CD14-positive monocyte (primary cell): ENCODE data around the gene IMMP2L. TPM values are rescaled to one million over a fixed set of nuclear protein-coding genes. Genes with fewer than 3 reads are reported as not detected.

Experiments
- DNase-seq, 3 donors: peaks; one replicate each; pipeline ENCODE4 v3.0.0-alpha.2; 2011 to 2022
- H2AFZ ChIP-seq: 2 replicates; pipeline ENCODE4 v1.6.0; 2012; ENCODE audit warnings: mild to moderate bottlenecking, low read depth, low read length, inconsistent platforms; ENCODE audit not compliant: insufficient read depth, poor library complexity, severe bottlenecking
- H3K27ac ChIP-seq, 2 donors: 1 replicate in 1 of 2; 2 replicates in 1 of 2; pipeline ENCODE4 v1.5.1; 2012 to 2013; ENCODE audit warnings: low read length in 2 of 2, control low read depth in 1 of 2, inconsistent platforms in 1 of 2, low read depth in 1 of 2, mild to moderate bottlenecking in 1 of 2
- H3K27me3 ChIP-seq, 2 donors: one replicate each; pipeline versions ENCODE4 v1.6.0 to v1.6.1; 2011 to 2013; ENCODE audit warnings: low read length in 2 of 2; ENCODE audit not compliant: control insufficient read depth in 2 of 2, insufficient read depth in 2 of 2
- H3K36me3 ChIP-seq, 2 donors: replicated peaks in 1 of 2; 1 replicate in 1 of 2; 2 replicates in 1 of 2; pipeline versions ENCODE4 v1.5.1 to v1.6.1; 2012 to 2013; ENCODE audit warnings: low read length in 2 of 2, control low read depth in 1 of 2, inconsistent platforms in 1 of 2, mild to moderate bottlenecking in 1 of 2; ENCODE audit not compliant: insufficient read depth in 2 of 2, control insufficient read depth in 1 of 2
- H3K4me1 ChIP-seq, 2 donors: 1 replicate in 1 of 2; 2 replicates in 1 of 2; pipeline versions ENCODE4 v1.5.1 to v1.6.1; 2012 to 2013; ENCODE audit warnings: low read length in 2 of 2, control low read depth in 1 of 2, inconsistent platforms in 1 of 2, mild to moderate bottlenecking in 1 of 2, moderate library complexity in 1 of 2; ENCODE audit not compliant: insufficient read depth in 2 of 2, control insufficient read depth in 1 of 2
- H3K4me2 ChIP-seq: replicated peaks from 2 replicates; pipeline ENCODE3; 2012; ENCODE audit warnings: low read length, moderate library complexity, mild to moderate bottlenecking; ENCODE audit not compliant: poor library complexity, severe bottlenecking; ENCODE audit errors: extremely low read depth
- H3K4me3 ChIP-seq, 3 experiments: fragments of 200-600 bp in 1 of 3; sonication (generic) in 1 of 3; replicated peaks in 1 of 3; 1 replicate in 2 of 3; 2 replicates in 1 of 3; pipeline ENCODE4 v1.5.1; 2011 to 2013; ENCODE audit warnings: low read length in 3 of 3, mild to moderate bottlenecking in 3 of 3, control low read depth in 2 of 3, low read depth in 2 of 3, inconsistent platforms in 1 of 3, moderate library complexity in 1 of 3
- H3K79me2 ChIP-seq: 2 replicates; pipeline ENCODE4 v1.6.0; 2012; ENCODE audit warnings: mild to moderate bottlenecking, control low read depth, inconsistent platforms, low read length, moderate library complexity; ENCODE audit not compliant: insufficient read depth
- H3K9ac ChIP-seq: 2 replicates; pipeline ENCODE4 v1.6.0; 2017; ENCODE audit warnings: low read length, mild to moderate bottlenecking; ENCODE audit not compliant: insufficient read depth, poor library complexity, severe bottlenecking
- H3K9me3 ChIP-seq, 2 donors: replicated peaks in 1 of 2; 1 replicate in 1 of 2; 2 replicates in 1 of 2; pipeline versions ENCODE4 v1.5.1 to v1.6.1; 2012 to 2013; ENCODE audit warnings: low read length in 2 of 2, control low read depth in 1 of 2; ENCODE audit not compliant: control insufficient read depth in 1 of 2, insufficient read depth in 1 of 2
- H4K20me1 ChIP-seq: 2 replicates; pipeline ENCODE4 v1.6.0; 2012; ENCODE audit warnings: mild to moderate bottlenecking, low read length, control low read depth, moderate library complexity; ENCODE audit not compliant: insufficient read depth
- H3K27ac Mint-ChIP-seq, 7 donors: one replicate each; pipeline ENCODE4 v1.8.0; 2020; ENCODE audit warnings: mild to moderate bottlenecking in 7 of 7, mixed read lengths in 7 of 7, moderate library complexity in 6 of 7, inconsistent platforms in 2 of 7
- H3K27me3 Mint-ChIP-seq, 3 donors: one replicate each; pipeline ENCODE4 v1.8.0; 2021 to 2022; ENCODE audit warnings: low read depth in 3 of 3, mild to moderate bottlenecking in 3 of 3, mixed read lengths in 3 of 3, moderate library complexity in 3 of 3, inconsistent platforms in 1 of 3
- H3K36me3 Mint-ChIP-seq, 2 donors: one replicate each; pipeline ENCODE4 v1.8.0; 2020; ENCODE audit warnings: mixed read lengths in 2 of 2, inconsistent platforms in 1 of 2, mild to moderate bottlenecking in 1 of 2
- H3K4me1 Mint-ChIP-seq: one replicate; pipeline ENCODE4 v1.8.0; 2020; ENCODE audit warnings: mild to moderate bottlenecking, mixed read lengths
- H3K4me3 Mint-ChIP-seq, 2 donors: one replicate each; pipeline ENCODE4 v1.8.0; 2020; ENCODE audit warnings: mild to moderate bottlenecking in 2 of 2, mixed read lengths in 2 of 2, moderate library complexity in 1 of 2
- H3K9me3 Mint-ChIP-seq, 7 donors: one replicate each; pipeline ENCODE4 v1.8.0; 2020 to 2022; ENCODE audit warnings: mixed read lengths in 7 of 7, mild to moderate bottlenecking in 6 of 7, moderate library complexity in 6 of 7, inconsistent platforms in 2 of 7
- WGBS: methylation state at CpG from one replicate; pipeline ENCODE4 v1.1.5; 2013; ENCODE audit warnings: missing lambda C conversion rate; ENCODE audit not compliant: insufficient coverage; 5-methylcytosine and 5-hydroxymethylcytosine counted together
- intact Hi-C, 2 donors: fragments of 100-400 bp; cut with micrococcal nuclease; formaldehyde crosslinking; loops; one replicate each; pipeline versions ENCODE4 v1.15.0 to v1.15.1; 2023
- polyA plus RNA-seq, 3 donors: library from polyadenylated mRNA; depleted of rRNA in 1 of 3; unstranded in 2 of 3; stranded (reverse) in 1 of 3; fragments of 300-500 nt in 2 of 3; fragments of >200 nt in 1 of 3; fragmentation: Illumina TruSeq in 2 of 3; gene quantifications; 1 replicate in 2 of 3; 2 replicates in 1 of 3; pipeline ENCODE4 v1.2.3, GENCODE V29; 2012 to 2021
- TF ChIP-seq, protein P1 (sequence below): fragments of 200-600 bp; IDR thresholded peaks from one replicate; pipeline ENCODE4 v1.8.0; 2022; ENCODE audit warnings: antibody characterized with exemption, mild to moderate bottlenecking

Gene IMMP2L
- polyA plus RNA-seq, 3 donors: 1.9 to 6.4 (median 6.2) TPM

DNA sequence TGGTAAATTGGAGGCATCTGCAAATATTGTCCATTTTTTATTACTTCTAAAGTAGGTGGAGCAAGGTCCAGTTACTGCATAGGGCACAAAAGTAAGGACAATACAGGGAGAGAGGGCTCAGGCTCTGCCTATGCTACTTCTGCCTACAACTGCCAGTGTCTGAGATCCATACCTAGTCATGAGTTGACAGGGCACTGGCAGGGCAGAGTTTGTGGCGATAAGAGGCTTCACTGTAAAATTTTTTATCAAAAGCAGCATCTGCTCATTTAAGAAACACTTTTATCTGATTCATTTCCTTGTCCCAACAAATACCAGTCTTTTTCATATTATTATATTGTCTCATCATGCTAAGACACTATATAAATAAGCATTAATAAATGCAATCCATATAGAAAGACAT is 293.4 kb downstream of the IMMP2L start:
- DNase-seq: no peak
- H3K27me3 Mint-ChIP-seq: no peaks in the 10 kb centered on the region
- H3K4me1 ChIP-seq: no peaks in the 10 kb centered on the region
- intact Hi-C loops: no loop called here
- no peaks in the 10 kb centered on the region for H3K36me3 ChIP-seq
- H3K4me2 ChIP-seq: no peak overlapping the region
- no CpG with 5 or more reads among the region's 1 CpG for whole genome bisulfite sequencing
- H2AFZ ChIP-seq: no peak overlapping the region
- TF ChIP-seq, protein P1, sequence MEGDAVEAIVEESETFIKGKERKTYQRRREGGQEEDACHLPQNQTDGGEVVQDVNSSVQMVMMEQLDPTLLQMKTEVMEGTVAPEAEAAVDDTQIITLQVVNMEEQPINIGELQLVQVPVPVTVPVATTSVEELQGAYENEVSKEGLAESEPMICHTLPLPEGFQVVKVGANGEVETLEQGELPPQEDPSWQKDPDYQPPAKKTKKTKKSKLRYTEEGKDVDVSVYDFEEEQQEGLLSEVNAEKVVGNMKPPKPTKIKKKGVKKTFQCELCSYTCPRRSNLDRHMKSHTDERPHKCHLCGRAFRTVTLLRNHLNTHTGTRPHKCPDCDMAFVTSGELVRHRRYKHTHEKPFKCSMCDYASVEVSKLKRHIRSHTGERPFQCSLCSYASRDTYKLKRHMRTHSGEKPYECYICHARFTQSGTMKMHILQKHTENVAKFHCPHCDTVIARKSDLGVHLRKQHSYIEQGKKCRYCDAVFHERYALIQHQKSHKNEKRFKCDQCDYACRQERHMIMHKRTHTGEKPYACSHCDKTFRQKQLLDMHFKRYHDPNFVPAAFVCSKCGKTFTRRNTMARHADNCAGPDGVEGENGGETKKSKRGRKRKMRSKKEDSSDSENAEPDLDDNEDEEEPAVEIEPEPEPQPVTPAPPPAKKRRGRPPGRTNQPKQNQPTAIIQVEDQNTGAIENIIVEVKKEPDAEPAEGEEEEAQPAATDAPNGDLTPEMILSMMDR: no peak
- H3K9me3 Mint-ChIP-seq: peaks cover 4 to 10% (median 8%) of the 10 kb centered on the region in 7 donors
- H3K79me2 ChIP-seq: no peaks in the 10 kb centered on the region
- no peak overlapping the region for H3K9ac ChIP-seq
- no peak overlapping the region for H3K4me3 Mint-ChIP-seq
- no peak overlapping the region for H3K27ac Mint-ChIP-seq
- H3K9me3 ChIP-seq: peaks cover 0 to 5% of the 10 kb centered on the region in 2 donors
- H3K4me3 ChIP-seq: no peak overlapping the region
- no peaks in the 10 kb centered on the region for H3K27me3 ChIP-seq
- H3K4me1 Mint-ChIP-seq: no peaks in the 10 kb centered on the region
- no peaks in the 10 kb centered on the region for H4K20me1 ChIP-seq
- H3K27ac ChIP-seq: no peak overlapping the region
- no peaks in the 10 kb centered on the region for H3K36me3 Mint-ChIP-seq

DNA sequence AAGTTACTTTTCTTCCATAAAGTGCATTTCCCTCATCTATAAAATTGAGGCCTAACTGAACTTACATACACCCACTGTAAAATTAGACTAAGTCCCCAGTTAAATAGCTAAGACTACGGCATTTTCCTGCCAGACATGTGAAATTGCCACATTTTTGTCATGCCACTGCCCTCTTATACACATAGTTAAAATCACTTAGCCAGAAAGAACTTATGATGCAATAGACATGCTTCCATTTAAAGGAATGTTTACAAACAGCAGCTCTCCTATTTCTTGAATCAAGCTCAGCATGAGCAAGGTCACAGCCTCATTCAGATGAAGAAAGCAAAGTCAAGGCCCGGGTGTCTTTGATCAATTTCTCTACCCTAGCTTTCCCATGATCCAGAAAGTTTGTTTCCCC is 295.7 kb downstream of the IMMP2L start:
- Histone ChIP-seq H3K4me3 (no peak overlapping the region), H3K9ac (no peak overlapping the region), H3K9me3 (peaks cover 0 to 2% of the 10 kb centered on the region in 2 donors), H2AFZ (no peak overlapping the region), H3K79me2 (no peaks in the 10 kb centered on the region), H3K4me1 (no peaks in the 10 kb centered on the region), H4K20me1 (no peaks in the 10 kb centered on the region), H3K27me3 (no peaks in the 10 kb centered on the region), H3K4me2 (no peak overlapping the region), H3K27ac (no peak overlapping the region), H3K36me3 (no peaks in the 10 kb centered on the region)
- no peak for DNase-seq
- H3K36me3 Mint-ChIP-seq: no peaks in the 10 kb centered on the region
- H3K4me3 Mint-ChIP-seq: no peak overlapping the region
- H3K9me3 Mint-ChIP-seq: peaks cover 0 to 6% (median 2%) of the 10 kb centered on the region in 7 donors
- 76% methylated on average over 2 of the region's 2 CpGs for WGBS
- no peaks in the 10 kb centered on the region for H3K4me1 Mint-ChIP-seq
- intact Hi-C loops: no loop called here
- TF ChIP-seq, protein P1: no peak
- H3K27me3 Mint-ChIP-seq: no peaks in the 10 kb centered on the region
- H3K27ac Mint-ChIP-seq: no peak overlapping the region
